Measurements from ENCODE around the gene RGL3.

GRCh38 chr19:11377237-11377636 is 41.9 kb downstream of the RGL3 start:
- TF ChIP-seq CTCF (conservative IDR thresholded peaks at IDR 0.05; ENCODE audit: low read length) (no peak), EZH2phosphoT487 (IDR thresholded peaks at IDR 0.05; ENCODE audit: borderline replicate concordance, low read depth, low read length) (no peak)

All from OCI-LY7 (cell line).